ENCODE measurements around the gene PGAP1. TPM values are rescaled to one million over a fixed set of nuclear protein-coding genes. Genes with fewer than 3 reads are reported as not detected.

The PGAP1 gene
- total RNA-seq, 1 experiment from 2014 or later = 15.7 TPM

DNA sequence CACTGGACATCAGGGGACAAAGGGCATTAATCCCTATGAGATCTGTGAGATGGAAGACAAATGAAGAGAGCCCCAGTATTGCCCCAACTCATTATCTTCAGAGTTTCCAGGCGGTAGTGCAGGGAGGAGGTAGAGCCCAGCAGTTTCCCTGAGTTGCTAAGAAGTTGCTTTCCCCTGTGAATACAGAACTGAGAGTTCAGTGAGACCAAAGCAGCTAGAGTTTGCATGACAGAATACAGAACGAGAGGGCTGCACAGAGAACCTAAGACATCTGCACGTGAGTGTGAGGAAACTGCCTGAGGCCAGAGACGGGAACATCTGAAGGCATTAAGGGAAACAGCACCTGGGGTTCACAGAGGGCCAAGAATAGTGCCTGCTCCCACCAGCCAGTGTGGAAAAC lies 18.1 kb upstream of the PGAP1 start:
- H3K27ac ChIP-seq (ENCODE audit: low read length) = no peak overlapping the region
- BruUV-seq (replicated peaks) = no TSS peak
- no peak for TF ChIP-seq TCF7L2 (IDR thresholded peaks at IDR 0.05; ENCODE audit: low read depth, low read length)
- TF ChIP-seq SIN3A (IDR thresholded peaks at IDR 0.05; ENCODE audit: borderline replicate concordance, insufficient read depth, low read depth, low read length) = no peak
- TF ChIP-seq POLR2AphosphoS5 (IDR thresholded peaks at IDR 0.05; ENCODE audit: low read depth, low read length) = no peak
- TF ChIP-seq, protein P1, sequence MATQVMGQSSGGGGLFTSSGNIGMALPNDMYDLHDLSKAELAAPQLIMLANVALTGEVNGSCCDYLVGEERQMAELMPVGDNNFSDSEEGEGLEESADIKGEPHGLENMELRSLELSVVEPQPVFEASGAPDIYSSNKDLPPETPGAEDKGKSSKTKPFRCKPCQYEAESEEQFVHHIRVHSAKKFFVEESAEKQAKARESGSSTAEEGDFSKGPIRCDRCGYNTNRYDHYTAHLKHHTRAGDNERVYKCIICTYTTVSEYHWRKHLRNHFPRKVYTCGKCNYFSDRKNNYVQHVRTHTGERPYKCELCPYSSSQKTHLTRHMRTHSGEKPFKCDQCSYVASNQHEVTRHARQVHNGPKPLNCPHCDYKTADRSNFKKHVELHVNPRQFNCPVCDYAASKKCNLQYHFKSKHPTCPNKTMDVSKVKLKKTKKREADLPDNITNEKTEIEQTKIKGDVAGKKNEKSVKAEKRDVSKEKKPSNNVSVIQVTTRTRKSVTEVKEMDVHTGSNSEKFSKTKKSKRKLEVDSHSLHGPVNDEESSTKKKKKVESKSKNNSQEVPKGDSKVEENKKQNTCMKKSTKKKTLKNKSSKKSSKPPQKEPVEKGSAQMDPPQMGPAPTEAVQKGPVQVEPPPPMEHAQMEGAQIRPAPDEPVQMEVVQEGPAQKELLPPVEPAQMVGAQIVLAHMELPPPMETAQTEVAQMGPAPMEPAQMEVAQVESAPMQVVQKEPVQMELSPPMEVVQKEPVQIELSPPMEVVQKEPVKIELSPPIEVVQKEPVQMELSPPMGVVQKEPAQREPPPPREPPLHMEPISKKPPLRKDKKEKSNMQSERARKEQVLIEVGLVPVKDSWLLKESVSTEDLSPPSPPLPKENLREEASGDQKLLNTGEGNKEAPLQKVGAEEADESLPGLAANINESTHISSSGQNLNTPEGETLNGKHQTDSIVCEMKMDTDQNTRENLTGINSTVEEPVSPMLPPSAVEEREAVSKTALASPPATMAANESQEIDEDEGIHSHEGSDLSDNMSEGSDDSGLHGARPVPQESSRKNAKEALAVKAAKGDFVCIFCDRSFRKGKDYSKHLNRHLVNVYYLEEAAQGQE (IDR thresholded peaks at IDR 0.05; ENCODE audit: insufficient read depth in 1 of 2, low read depth in 2 of 2, low read length in 1 of 2) = no peak
- TF ChIP-seq, protein P2, sequence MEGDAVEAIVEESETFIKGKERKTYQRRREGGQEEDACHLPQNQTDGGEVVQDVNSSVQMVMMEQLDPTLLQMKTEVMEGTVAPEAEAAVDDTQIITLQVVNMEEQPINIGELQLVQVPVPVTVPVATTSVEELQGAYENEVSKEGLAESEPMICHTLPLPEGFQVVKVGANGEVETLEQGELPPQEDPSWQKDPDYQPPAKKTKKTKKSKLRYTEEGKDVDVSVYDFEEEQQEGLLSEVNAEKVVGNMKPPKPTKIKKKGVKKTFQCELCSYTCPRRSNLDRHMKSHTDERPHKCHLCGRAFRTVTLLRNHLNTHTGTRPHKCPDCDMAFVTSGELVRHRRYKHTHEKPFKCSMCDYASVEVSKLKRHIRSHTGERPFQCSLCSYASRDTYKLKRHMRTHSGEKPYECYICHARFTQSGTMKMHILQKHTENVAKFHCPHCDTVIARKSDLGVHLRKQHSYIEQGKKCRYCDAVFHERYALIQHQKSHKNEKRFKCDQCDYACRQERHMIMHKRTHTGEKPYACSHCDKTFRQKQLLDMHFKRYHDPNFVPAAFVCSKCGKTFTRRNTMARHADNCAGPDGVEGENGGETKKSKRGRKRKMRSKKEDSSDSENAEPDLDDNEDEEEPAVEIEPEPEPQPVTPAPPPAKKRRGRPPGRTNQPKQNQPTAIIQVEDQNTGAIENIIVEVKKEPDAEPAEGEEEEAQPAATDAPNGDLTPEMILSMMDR (IDR thresholded peaks at IDR 0.05) = no peak
- in situ Hi-C loops (cut with HindIII; ENCODE audit: low pct_unique_long_range_greater_than_20kb, low sequenced_read_pairs) = no loop called here
- ATAC-seq = no peak
- H3K4me3 ChIP-seq (ENCODE audit: low read depth in 2 of 2, low read length in 2 of 2) = no peak overlapping the region
- ChIA-PET POLR2A (no interaction called here), CTCF (interaction anchor here (0.6 kb wide), 1 partner anchor 491 kb away, joined by 3 read pairs; no protein-coding TSS in a partner anchor)
- intact Hi-C loops (cut with micrococcal nuclease; ENCODE audit: unreplicated experiment) = no loop called here
- H3K9me3 ChIP-seq (ENCODE audit: control insufficient read depth, insufficient read depth, low read depth, low read length) = no peaks in the 10 kb centered on the region
- H3K27me3 ChIP-seq (ENCODE audit: control insufficient read depth, insufficient read depth, low read length) = no peaks in the 10 kb centered on the region
- no peak for DNase-seq (ENCODE audit: low read depth, low spot score)
- no peaks in the 10 kb centered on the region for H3K4me1 ChIP-seq (ENCODE audit: control insufficient read depth, insufficient read depth, low read length)
- no peaks in the 10 kb centered on the region for H3K36me3 ChIP-seq (ENCODE audit: control insufficient read depth, insufficient read depth, low read length)

DNA sequence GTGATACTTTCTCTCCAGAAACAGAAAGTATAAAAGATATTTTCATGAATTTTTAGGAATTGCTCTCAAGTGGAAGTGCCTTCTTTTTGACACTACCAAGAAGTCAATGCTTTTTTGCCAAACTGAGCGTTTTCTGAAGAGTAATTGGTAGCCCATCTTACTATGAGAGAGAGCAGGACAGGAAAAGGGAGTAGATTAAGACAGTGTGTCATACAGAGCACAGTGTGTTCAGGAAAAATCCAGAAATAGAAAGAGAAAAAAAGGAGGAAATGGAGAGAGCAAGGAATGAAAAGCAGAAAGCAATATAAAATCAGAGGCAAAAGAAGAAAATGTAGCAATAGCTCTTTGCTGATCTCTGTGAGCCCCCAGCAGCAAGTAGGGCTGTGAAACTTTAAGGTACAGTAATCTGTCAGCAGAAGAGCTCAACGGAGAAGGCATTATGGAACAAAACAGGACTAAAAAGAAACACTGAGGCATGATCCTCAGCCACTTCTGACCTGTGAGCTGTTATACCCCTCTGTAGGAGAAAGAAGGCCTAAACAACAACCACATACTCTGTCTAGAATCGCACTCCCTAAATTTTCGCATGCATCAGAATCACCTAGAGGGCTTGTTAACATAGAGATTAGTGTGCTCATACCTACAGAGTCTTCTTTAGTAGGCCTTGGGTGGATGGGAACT lies 15.0 kb upstream of the PGAP1 start:
- no TSS peak for BruUV-seq (replicated peaks)
- CTCF ChIA-PET = no interaction called here
- TF ChIP-seq POLR2AphosphoS5 (IDR thresholded peaks at IDR 0.05; ENCODE audit: low read depth, low read length) (no peak), TCF7L2 (IDR thresholded peaks at IDR 0.05; ENCODE audit: low read depth, low read length) (no peak), SIN3A (IDR thresholded peaks at IDR 0.05; ENCODE audit: borderline replicate concordance, insufficient read depth, low read depth, low read length) (no peak)
- TF ChIP-seq, protein P2 (IDR thresholded peaks at IDR 0.05) = no peak
- TF ChIP-seq, protein P1 (IDR thresholded peaks at IDR 0.05; ENCODE audit: insufficient read depth in 1 of 2, low read depth in 2 of 2, low read length in 1 of 2) = no peak
- DNase-seq (ENCODE audit: low read depth, low spot score) (no peak), ATAC-seq (no peak)
- POLR2A ChIA-PET = no interaction called here
- H3K36me3 ChIP-seq (ENCODE audit: control insufficient read depth, insufficient read depth, low read length) = no peaks in the 10 kb centered on the region
- H3K4me3 ChIP-seq (ENCODE audit: low read depth in 2 of 2, low read length in 2 of 2) = no peak overlapping the region
- H3K4me1 ChIP-seq (ENCODE audit: control insufficient read depth, insufficient read depth, low read length) = no peaks in the 10 kb centered on the region
- no peaks in the 10 kb centered on the region for H3K27me3 ChIP-seq (ENCODE audit: control insufficient read depth, insufficient read depth, low read length)
- no peaks in the 10 kb centered on the region for H3K9me3 ChIP-seq (ENCODE audit: control insufficient read depth, insufficient read depth, low read depth, low read length)
- in situ Hi-C loops (cut with HindIII; ENCODE audit: low pct_unique_long_range_greater_than_20kb, low sequenced_read_pairs) (no loop called here), intact Hi-C loops (cut with micrococcal nuclease; ENCODE audit: unreplicated experiment) (no loop called here)
- H3K27ac ChIP-seq (ENCODE audit: low read length) = no peak overlapping the region
